GM12878 (cell line): Measurements from ENCODE around the gene GLA. TPM values are rescaled to one million over a fixed set of nuclear protein-coding genes. Genes with fewer than 3 reads are reported as not detected.

ENCODE experiments used
- ASH2L ChIP-seq: fragments of 300-600, 200-600 bp; sonication (generic); IDR thresholded peaks from 2 replicates; pipeline ENCODE4 v1.6.1; 2017; ENCODE audit warnings: low read depth, mild to moderate bottlenecking, borderline replicate concordance
- ATF7 ChIP-seq: fragments of 450-650 bp; IDR thresholded peaks from 2 replicates; pipeline ENCODE4 v1.6.1; 2016; ENCODE audit warnings: low read depth, mild to moderate bottlenecking
- BRCA1 ChIP-seq: IDR thresholded peaks from 2 replicates; pipeline ENCODE4 v1.6.1; 2011; ENCODE audit warnings: low read depth, low read length, improper control_type of control experiment
- CBX5 ChIP-seq: sonication (generic); IDR thresholded peaks from 2 replicates; pipeline ENCODE4 v1.6.1; 2016; ENCODE audit warnings: low read depth, moderate library complexity, mild to moderate bottlenecking, inconsistent platforms
- CEBPB ChIP-seq, 2 experiments: fragments of 150-350 bp in 1 of 2; IDR thresholded peaks; 2 replicates each; pipeline ENCODE4 v1.6.1; 2012 to 2014; ENCODE audit warnings: low read depth in 2 of 2, low read length in 2 of 2, borderline replicate concordance in 1 of 2, inconsistent platforms in 1 of 2
- CHD1 ChIP-seq: IDR thresholded peaks from 2 replicates; pipeline ENCODE4 v1.6.1; 2012; ENCODE audit warnings: low read depth, low read length, improper control_type of control experiment
- EED ChIP-seq: sonication (generic); IDR thresholded peaks from 2 replicates; pipeline ENCODE4 v1.6.1; 2016; ENCODE audit warnings: antibody characterized with exemption, low read depth
- HCFC1 ChIP-seq: fragments of 150-350 bp; IDR thresholded peaks from 2 replicates; pipeline ENCODE4 v1.6.1; 2014; ENCODE audit warnings: low read length
- LARP7 ChIP-seq: fragments of 450-650 bp; IDR thresholded peaks from 2 replicates; pipeline ENCODE4 v1.6.1; 2017; ENCODE audit warnings: mild to moderate bottlenecking
- NR2C1 ChIP-seq: fragments of 450-650 bp; IDR thresholded peaks from 2 replicates; pipeline ENCODE4 v1.6.1; 2017; ENCODE audit warnings: antibody characterized with exemption, mild to moderate bottlenecking, moderate library complexity
- NR2F1 ChIP-seq: fragments of 450-650 bp; conservative IDR thresholded peaks from 2 replicates; pipeline ENCODE4 v1.6.1; 2017; ENCODE audit warnings: mild to moderate bottlenecking
- NRF1 ChIP-seq: conservative IDR thresholded peaks from 2 replicates; pipeline ENCODE4 v1.6.1; 2011; ENCODE audit warnings: mild to moderate bottlenecking, low read depth, low read length, improper control_type of control experiment
- PAX5 ChIP-seq: IDR thresholded peaks from 2 replicates; pipeline ENCODE4 v1.6.1; 2011; ENCODE audit warnings: low read depth, low read length, borderline replicate concordance
- PML ChIP-seq: IDR thresholded peaks from 2 replicates; pipeline ENCODE4 v1.6.1; 2012; ENCODE audit warnings: low read length, inconsistent platforms
- RFX5 ChIP-seq: IDR thresholded peaks from 2 replicates; pipeline ENCODE4 v1.6.1; 2011; ENCODE audit warnings: low read depth, low read length, improper control_type of control experiment
- RUNX3 ChIP-seq: IDR thresholded peaks from 2 replicates; pipeline ENCODE4 v1.6.1; 2012; ENCODE audit warnings: low read length, inconsistent platforms
- SIX5 ChIP-seq: IDR thresholded peaks from 2 replicates; pipeline ENCODE4 v1.6.1; 2011; ENCODE audit warnings: mild to moderate bottlenecking, low read depth, low read length, moderate library complexity; ENCODE audit not compliant: severe bottlenecking
- SPI1 ChIP-seq: IDR thresholded peaks from 2 replicates; pipeline ENCODE4 v1.6.1; 2011; ENCODE audit warnings: low read depth, mild to moderate bottlenecking, low read length, moderate library complexity, borderline replicate concordance; ENCODE audit not compliant: insufficient read depth
- ZNF207 ChIP-seq: fragments of 450-650 bp; IDR thresholded peaks from 2 replicates; pipeline ENCODE4 v1.6.1; 2014; ENCODE audit warnings: antibody characterized with exemption, mild to moderate bottlenecking, borderline replicate concordance
- ZNF217 ChIP-seq: fragments of 450-650 bp; IDR thresholded peaks from 2 replicates; pipeline ENCODE4 v1.6.1; 2017; ENCODE audit warnings: antibody characterized with exemption, mild to moderate bottlenecking
- ZSCAN29 ChIP-seq: fragments of 450-650 bp; IDR thresholded peaks from 2 replicates; pipeline ENCODE4 v1.6.1; 2017; ENCODE audit warnings: mild to moderate bottlenecking, moderate library complexity
- polyA plus RNA-seq, 11 experiments: library from polyadenylated mRNA; depleted of rRNA in 4 of 11; unstranded in 6 of 11; stranded (reverse) in 5 of 11; fragments of >200 nt; fragmentation: Nextera tagmentation in 4 of 11; fragmentation: Illumina TruSeq in 1 of 11; extraction: Ambion mirVana in 4 of 11; extraction: Trizol in 1 of 11; gene quantifications; 1 replicate in 1 of 11; 2 replicates in 10 of 11; pipeline versions ENCODE4 v1.2.1 to v1.2.3, GENCODE V29; 2011 to 2016; ENCODE audit warnings: inconsistent platforms in 2 of 11, missing spikeins in 2 of 11, low read depth in 1 of 11
- total RNA-seq, 4 experiments: library from RNA; depleted of rRNA in 3 of 4; stranded (reverse); fragments of >200 nt in 3 of 4; fragmentation: Illumina TruSeq in 1 of 4; extraction: Trizol in 1 of 4; gene quantifications; 2 replicates each; pipeline versions ENCODE4 v1.2.1 to v1.2.3, GENCODE V29; 2013 to 2021
- TF ChIP-seq, protein P1 (sequence below): fragments of 450-650 bp; IDR thresholded peaks from 2 replicates; pipeline ENCODE4 v1.6.1; 2018; ENCODE audit warnings: borderline replicate concordance, mild to moderate bottlenecking; ENCODE audit not compliant: partially characterized antibody
- TF ChIP-seq, protein P2 (sequence below): IDR thresholded peaks from 2 replicates; pipeline ENCODE4 v1.6.1; 2011; ENCODE audit warnings: low read depth, mild to moderate bottlenecking, low read length, moderate library complexity, borderline replicate concordance; ENCODE audit errors: extremely low read depth
- TF ChIP-seq, protein P3 (sequence below): fragments of 150-350 bp; IDR thresholded peaks from 2 replicates; pipeline ENCODE4 v1.6.1; 2014; ENCODE audit warnings: mild to moderate bottlenecking, low read depth, low read length
- TF ChIP-seq, protein P4 (sequence below): fragments of 450-650 bp; formaldehyde crosslinking; IDR thresholded peaks from 2 replicates; pipeline ENCODE4 v1.5.0; 2022; ENCODE audit warnings: mild to moderate bottlenecking, missing genetic modification characterization

Gene GLA
- total and polyA plus RNA-seq, 10 of the 15 experiments (the other 5 are each of a cell fraction or from before 2014, with no cell fraction given) = 23.8 to 66.4 (median 29.1) TPM

DNA sequence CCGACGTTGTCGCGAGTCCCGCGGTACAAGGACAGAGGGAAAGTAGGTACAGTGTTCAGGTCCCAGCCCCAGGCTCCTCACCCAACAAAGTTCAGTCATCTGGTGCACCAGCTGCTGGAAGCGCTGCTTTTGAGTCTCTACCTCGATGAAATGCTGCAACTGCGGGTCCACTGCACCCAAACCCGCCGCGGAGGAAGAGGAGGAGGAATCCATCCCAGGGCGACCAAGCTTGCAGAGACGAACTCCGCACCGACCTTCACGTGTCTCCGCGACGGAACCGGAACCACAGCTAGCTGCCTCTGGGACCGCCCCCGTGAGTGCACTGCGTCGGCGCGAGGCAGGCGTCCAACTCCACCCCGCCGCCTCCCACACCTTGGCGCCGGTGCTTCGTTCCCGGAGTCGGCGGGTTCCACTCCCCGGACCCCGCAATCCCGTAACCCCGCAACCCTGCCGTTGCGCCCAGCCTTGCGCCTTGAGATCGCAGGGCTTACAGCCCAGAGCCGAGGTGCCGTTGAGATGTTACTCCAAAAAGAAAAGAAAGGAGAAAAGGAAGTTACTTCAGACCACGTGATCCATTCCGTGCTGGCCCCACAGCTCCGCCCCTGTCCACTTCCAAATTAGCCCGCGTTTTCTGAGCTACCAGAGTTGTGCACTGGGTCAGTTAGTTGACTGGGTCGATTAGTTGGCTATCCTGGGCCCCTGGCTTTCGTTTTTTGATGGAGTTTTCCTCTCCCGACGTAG, 59.1 kb downstream of the GLA start, which contains the start of gene TIMM8A (continued):
- TF ChIP-seq, protein P1, sequence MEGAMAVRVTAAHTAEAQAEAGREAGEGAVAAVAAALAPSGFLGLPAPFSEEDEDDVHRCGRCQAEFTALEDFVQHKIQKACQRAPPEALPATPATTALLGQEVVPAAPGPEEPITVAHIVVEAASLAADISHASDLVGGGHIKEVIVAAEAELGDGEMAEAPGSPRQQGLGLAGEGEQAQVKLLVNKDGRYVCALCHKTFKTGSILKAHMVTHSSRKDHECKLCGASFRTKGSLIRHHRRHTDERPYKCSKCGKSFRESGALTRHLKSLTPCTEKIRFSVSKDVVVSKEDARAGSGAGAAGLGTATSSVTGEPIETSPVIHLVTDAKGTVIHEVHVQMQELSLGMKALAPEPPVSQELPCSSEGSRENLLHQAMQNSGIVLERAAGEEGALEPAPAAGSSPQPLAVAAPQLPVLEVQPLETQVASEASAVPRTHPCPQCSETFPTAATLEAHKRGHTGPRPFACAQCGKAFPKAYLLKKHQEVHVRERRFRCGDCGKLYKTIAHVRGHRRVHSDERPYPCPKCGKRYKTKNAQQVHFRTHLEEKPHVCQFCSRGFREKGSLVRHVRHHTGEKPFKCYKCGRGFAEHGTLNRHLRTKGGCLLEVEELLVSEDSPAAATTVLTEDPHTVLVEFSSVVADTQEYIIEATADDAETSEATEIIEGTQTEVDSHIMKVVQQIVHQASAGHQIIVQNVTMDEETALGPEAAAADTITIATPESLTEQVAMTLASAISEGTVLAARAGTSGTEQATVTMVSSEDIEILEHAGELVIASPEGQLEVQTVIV = no peak
- TF ChIP-seq, protein P2, sequence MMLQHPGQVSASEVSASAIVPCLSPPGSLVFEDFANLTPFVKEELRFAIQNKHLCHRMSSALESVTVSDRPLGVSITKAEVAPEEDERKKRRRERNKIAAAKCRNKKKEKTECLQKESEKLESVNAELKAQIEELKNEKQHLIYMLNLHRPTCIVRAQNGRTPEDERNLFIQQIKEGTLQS = peak; percentile 37; the same call in 1 of the 2 replicates
- TF ChIP-seq, protein P3, sequence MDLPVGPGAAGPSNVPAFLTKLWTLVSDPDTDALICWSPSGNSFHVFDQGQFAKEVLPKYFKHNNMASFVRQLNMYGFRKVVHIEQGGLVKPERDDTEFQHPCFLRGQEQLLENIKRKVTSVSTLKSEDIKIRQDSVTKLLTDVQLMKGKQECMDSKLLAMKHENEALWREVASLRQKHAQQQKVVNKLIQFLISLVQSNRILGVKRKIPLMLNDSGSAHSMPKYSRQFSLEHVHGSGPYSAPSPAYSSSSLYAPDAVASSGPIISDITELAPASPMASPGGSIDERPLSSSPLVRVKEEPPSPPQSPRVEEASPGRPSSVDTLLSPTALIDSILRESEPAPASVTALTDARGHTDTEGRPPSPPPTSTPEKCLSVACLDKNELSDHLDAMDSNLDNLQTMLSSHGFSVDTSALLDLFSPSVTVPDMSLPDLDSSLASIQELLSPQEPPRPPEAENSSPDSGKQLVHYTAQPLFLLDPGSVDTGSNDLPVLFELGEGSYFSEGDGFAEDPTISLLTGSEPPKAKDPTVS = no peak
- TF ChIP-seq CHD1 = no peak
- TF ChIP-seq CBX5 = no peak
- TF ChIP-seq ATF7 = no peak
- TF ChIP-seq ZSCAN29 = no peak
- no peak for TF ChIP-seq NR2F1
- no peak; the same call in 1 of the 2 replicates for TF ChIP-seq LARP7
- TF ChIP-seq SIX5 = no peak
- TF ChIP-seq BRCA1 = no peak
- no peak for TF ChIP-seq ZNF217
- no peak for TF ChIP-seq ZNF207
- TF ChIP-seq NRF1 = peak; percentile 51
- peak; percentile 100 for TF ChIP-seq PAX5
- no peak for TF ChIP-seq SPI1
- no peak for TF ChIP-seq EED
- TF ChIP-seq RFX5 = no peak
- TF ChIP-seq PML = peak; percentile 79; the same call in 1 of the 2 replicates
- TF ChIP-seq NR2C1 = no peak
- TF ChIP-seq HCFC1 = no peak
- 0 out of 2 replicates have a peak, but pooled peaks have one; percentile 4 for TF ChIP-seq RUNX3
- no peak for TF ChIP-seq CEBPB (IDR thresholded peaks at IDR 0.05; ENCODE audit: borderline replicate concordance in 1 of 2, low read depth in 2 of 2, low read length in 2 of 2)
- TF ChIP-seq, protein P4, sequence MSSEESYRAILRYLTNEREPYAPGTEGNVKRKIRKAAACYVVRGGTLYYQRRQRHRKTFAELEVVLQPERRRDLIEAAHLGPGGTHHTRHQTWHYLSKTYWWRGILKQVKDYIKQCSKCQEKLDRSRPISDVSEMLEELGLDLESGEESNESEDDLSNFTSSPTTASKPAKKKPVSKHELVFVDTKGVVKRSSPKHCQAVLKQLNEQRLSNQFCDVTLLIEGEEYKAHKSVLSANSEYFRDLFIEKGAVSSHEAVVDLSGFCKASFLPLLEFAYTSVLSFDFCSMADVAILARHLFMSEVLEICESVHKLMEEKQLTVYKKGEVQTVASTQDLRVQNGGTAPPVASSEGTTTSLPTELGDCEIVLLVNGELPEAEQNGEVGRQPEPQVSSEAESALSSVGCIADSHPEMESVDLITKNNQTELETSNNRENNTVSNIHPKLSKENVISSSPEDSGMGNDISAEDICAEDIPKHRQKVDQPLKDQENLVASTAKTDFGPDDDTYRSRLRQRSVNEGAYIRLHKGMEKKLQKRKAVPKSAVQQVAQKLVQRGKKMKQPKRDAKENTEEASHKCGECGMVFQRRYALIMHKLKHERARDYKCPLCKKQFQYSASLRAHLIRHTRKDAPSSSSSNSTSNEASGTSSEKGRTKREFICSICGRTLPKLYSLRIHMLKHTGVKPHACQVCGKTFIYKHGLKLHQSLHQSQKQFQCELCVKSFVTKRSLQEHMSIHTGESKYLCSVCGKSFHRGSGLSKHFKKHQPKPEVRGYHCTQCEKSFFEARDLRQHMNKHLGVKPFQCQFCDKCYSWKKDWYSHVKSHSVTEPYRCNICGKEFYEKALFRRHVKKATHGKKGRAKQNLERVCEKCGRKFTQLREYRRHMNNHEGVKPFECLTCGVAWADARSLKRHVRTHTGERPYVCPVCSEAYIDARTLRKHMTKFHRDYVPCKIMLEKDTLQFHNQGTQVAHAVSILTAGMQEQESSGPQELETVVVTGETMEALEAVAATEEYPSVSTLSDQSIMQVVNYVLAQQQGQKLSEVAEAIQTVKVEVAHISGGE (CRISPR knock-in tag) = no peak
- TF ChIP-seq ASH2L = 0 out of 2 replicates have a peak, but pooled peaks have one; percentile 51
